Subcutaneous adipose tissue (tissue), 4 donors: ENCODE data around the gene RERE. TPM values are rescaled to one million over a fixed set of nuclear protein-coding genes. Genes with fewer than 3 reads are reported as not detected.

ENCODE experiments used
- CTCF ChIP-seq: fragments of 450-650 bp; IDR thresholded peaks from one replicate; pipeline ENCODE4 v1.5.1; 2016; ENCODE audit warnings: low read depth, mild to moderate bottlenecking, control low read depth, antibody characterized with exemption, moderate library complexity
- total RNA-seq, 4 donors: library from RNA; depleted of rRNA; stranded (reverse); fragments of >200 nt; gene quantifications; one replicate each; pipeline ENCODE4 v1.1.0, GENCODE V29; 2016

Gene RERE
- total RNA-seq, 4 donors from 2014 or later: 67.0 to 91.4 (median 83.1) TPM

- TF ChIP-seq CTCF: no peak
Measured at GRCh38 chr1:8374812-8375211, 442.6 kb downstream of the RERE start.

GRCh38 chr1:8374356-8374755 lies 443.1 kb downstream of the RERE start:
- no peak for TF ChIP-seq CTCF

GRCh38 chr1:8373581-8374241 lies 443.7 kb downstream of the RERE start:
- no peak for TF ChIP-seq CTCF

- no peak for TF ChIP-seq CTCF
Measured at GRCh38 chr1:8373125-8373524, 444.3 kb downstream of the RERE start.

- no peak for TF ChIP-seq CTCF
Measured at GRCh38 chr1:8371372-8371991, 446.0 kb downstream of the RERE start.

- no peak for TF ChIP-seq CTCF
Measured at GRCh38 chr1:8370905-8371315, 446.5 kb downstream of the RERE start.

- no peak for TF ChIP-seq CTCF
Measured at GRCh38 chr1:8370046-8370881, 447.2 kb downstream of the RERE start.
